H1 (cell line): Measurements from ENCODE around the gene CAB39L. TPM values are rescaled to one million over a fixed set of nuclear protein-coding genes. Genes with fewer than 3 reads are reported as not detected.

Source experiments
- CTCF ChIA-PET: fragments of 300-600 bp; sonication (Branson Sonifier 250); formaldehyde crosslinking; loops from one replicate; lab custom pipeline; 2021; ENCODE audit not compliant: partially characterized antibody; lab: Charles Lee
- POLR2A ChIA-PET: fragments of 300-600 bp; sonication (Branson Sonifier 250); formaldehyde crosslinking; loops from one replicate; lab custom pipeline; 2021; ENCODE audit warnings: inconsistent platforms; ENCODE audit not compliant: partially characterized antibody; lab: Charles Lee
- DNase-seq, 2 experiments: peaks; one replicate each; pipeline versions ENCODE4 v3.0.0 to v3.0.0-alpha.2; 2010 to 2022; ENCODE audit warnings: low spot score in 2 of 2, low read depth in 1 of 2, mixed read lengths in 1 of 2
- FAIRE-seq: peaks from 2 replicates; lab custom pipeline; 2011; peaks lifted over from hg19 to GRCh38; lab: Jason Lieb, UNC
- H2AFZ ChIP-seq: 2 replicates; pipeline ENCODE4 v1.8.1; 2012; ENCODE audit warnings: low read length, inconsistent platforms
- H2AK5ac ChIP-seq: 2 replicates; pipeline ENCODE4 v1.6.1; 2013; ENCODE audit warnings: low read depth, low read length
- H2BK120ac ChIP-seq: replicated peaks from 2 replicates; pipeline ENCODE3; 2013; ENCODE audit warnings: low read depth, low read length, inconsistent platforms
- H2BK12ac ChIP-seq: 2 replicates; pipeline ENCODE4 v1.6.1; 2013; ENCODE audit warnings: low read depth, low read length
- H2BK15ac ChIP-seq: 2 replicates; pipeline ENCODE4 v1.6.1; 2013; ENCODE audit warnings: low read length
- H2BK20ac ChIP-seq: 2 replicates; pipeline ENCODE4 v1.6.1; 2013; ENCODE audit warnings: low read length
- H2BK5ac ChIP-seq: 2 replicates; pipeline ENCODE4 v1.6.1; 2013; ENCODE audit warnings: low read depth, low read length
- H3K14ac ChIP-seq: 2 replicates; pipeline ENCODE4 v1.6.1; 2013; ENCODE audit warnings: inconsistent platforms; ENCODE audit not compliant: insufficient read length
- H3K18ac ChIP-seq: 2 replicates; pipeline ENCODE4 v1.6.1; 2013; ENCODE audit warnings: low read length; ENCODE audit errors: extremely low read depth
- H3K23ac ChIP-seq: 2 replicates; pipeline ENCODE4 v1.6.1; 2013; ENCODE audit warnings: inconsistent platforms; ENCODE audit not compliant: insufficient read length
- H3K23me2 ChIP-seq: 2 replicates; pipeline ENCODE4 v1.6.1; 2013; ENCODE audit warnings: low read depth, low read length
- H3K27ac ChIP-seq: 2 replicates; pipeline ENCODE4 v1.6.1; 2011; ENCODE audit warnings: low read depth, low read length, inconsistent platforms
- H3K27me3 ChIP-seq, 4 experiments: replicated peaks in 1 of 4; 1 replicate in 1 of 4; 2 replicates in 3 of 4; pipeline versions ENCODE4 v1.6.1 to v1.8.1; 2011 to 2013; ENCODE audit warnings: low read length in 3 of 4, mild to moderate bottlenecking in 3 of 4, inconsistent platforms in 2 of 4, mixed read lengths in 2 of 4, moderate library complexity in 1 of 4; ENCODE audit not compliant: control insufficient read depth in 3 of 4, insufficient read depth in 3 of 4; ENCODE audit errors: extremely low read depth in 1 of 4
- H3K36me3 ChIP-seq, 4 experiments: 2 replicates each; pipeline versions ENCODE4 v1.6.1 to v1.8.1; 2011 to 2013; ENCODE audit warnings: mild to moderate bottlenecking in 4 of 4, low read length in 3 of 4, moderate library complexity in 2 of 4, control low read depth in 1 of 4, inconsistent platforms in 1 of 4; ENCODE audit not compliant: insufficient read depth in 4 of 4, control insufficient read depth in 2 of 4
- H3K4ac ChIP-seq: replicated peaks from 2 replicates; pipeline ENCODE3; 2013; ENCODE audit warnings: low read length, low read depth, mixed read lengths, inconsistent platforms; ENCODE audit not compliant: insufficient read length
- H3K4me1 ChIP-seq, 4 experiments: replicated peaks in 1 of 4; 1 replicate in 1 of 4; 2 replicates in 3 of 4; pipeline versions ENCODE4 v1.6.1 to v1.8.1; 2011 to 2013; ENCODE audit warnings: low read length in 3 of 4, inconsistent platforms in 2 of 4, mixed read lengths in 1 of 4; ENCODE audit not compliant: insufficient read depth in 4 of 4, control insufficient read depth in 3 of 4
- H3K4me2 ChIP-seq, 2 experiments: 2 replicates each; pipeline versions ENCODE4 v1.6.1 to v1.8.1; 2011 to 2013; ENCODE audit warnings: low read depth in 2 of 2, low read length in 2 of 2, control low read depth in 1 of 2, inconsistent platforms in 1 of 2, mild to moderate bottlenecking in 1 of 2; ENCODE audit not compliant: insufficient read depth in 1 of 2
- H3K4me3 ChIP-seq, 4 experiments: fragments of 200-600, 300-600 bp in 1 of 4; sonication (generic), shearing (Covaris generic), sonication (Bioruptor Twin) in 1 of 4; 2 replicates each; pipeline versions ENCODE4 v1.5.1 to v1.8.1; 2011 to 2016; ENCODE audit warnings: low read length in 4 of 4, low read depth in 3 of 4, control low read depth in 2 of 4, inconsistent platforms in 2 of 4, mild to moderate bottlenecking in 2 of 4, mixed read lengths in 1 of 4, moderate library complexity in 1 of 4; ENCODE audit not compliant: insufficient read depth in 2 of 4; ENCODE audit errors: extremely low read depth in 1 of 4
- H3K56ac ChIP-seq: replicated peaks from 2 replicates; pipeline ENCODE3; 2013; ENCODE audit warnings: low read depth, mild to moderate bottlenecking, mixed read lengths, low read length, inconsistent platforms; ENCODE audit not compliant: insufficient read length
- H3K79me1 ChIP-seq: 2 replicates; pipeline ENCODE4 v1.6.1; 2013; ENCODE audit warnings: low read depth, low read length, control low read depth
- H3K79me2 ChIP-seq, 2 experiments: 2 replicates each; pipeline versions ENCODE4 v1.6.1 to v1.8.1; 2012 to 2013; ENCODE audit warnings: low read length in 2 of 2, mild to moderate bottlenecking in 2 of 2, inconsistent platforms in 1 of 2; ENCODE audit not compliant: insufficient read depth in 2 of 2, control insufficient read depth in 1 of 2
- H3K9ac ChIP-seq, 4 experiments: replicated peaks in 1 of 4; 1 replicate in 1 of 4; 2 replicates in 3 of 4; pipeline versions ENCODE4 v1.6.1 to v1.8.1; 2011 to 2013; ENCODE audit warnings: low read depth in 3 of 4, low read length in 3 of 4, control low read depth in 2 of 4, mild to moderate bottlenecking in 2 of 4, moderate library complexity in 2 of 4, inconsistent platforms in 1 of 4; ENCODE audit errors: extremely low read depth in 1 of 4
- H3K9me3 ChIP-seq, 2 experiments: 2 replicates each; pipeline versions ENCODE4 v1.6.1 to v1.8.1; 2012 to 2013; ENCODE audit warnings: mild to moderate bottlenecking in 2 of 2, moderate library complexity in 2 of 2, control low read depth in 1 of 2, inconsistent platforms in 1 of 2, low read depth in 1 of 2, low read length in 1 of 2, mixed read lengths in 1 of 2; ENCODE audit not compliant: insufficient read depth in 2 of 2
- H4K20me1 ChIP-seq, 2 experiments: replicated peaks in 1 of 2; 2 replicates each; pipeline versions ENCODE3 to v1.8.1; 2011 to 2013; ENCODE audit warnings: inconsistent platforms in 2 of 2, low read length in 2 of 2, mild to moderate bottlenecking in 1 of 2; ENCODE audit not compliant: insufficient read depth in 2 of 2, control insufficient read depth in 1 of 2
- H4K5ac ChIP-seq: 2 replicates; pipeline ENCODE4 v1.6.1; 2013; ENCODE audit warnings: low read length, low read depth, mixed read lengths, inconsistent platforms; ENCODE audit not compliant: insufficient read length
- H4K8ac ChIP-seq: 2 replicates; pipeline ENCODE4 v1.8.0; 2013; ENCODE audit warnings: mild to moderate bottlenecking, moderate library complexity, low read length, inconsistent platforms; ENCODE audit not compliant: insufficient read depth; ENCODE audit errors: extremely low read depth
- H4K91ac ChIP-seq: replicated peaks from 2 replicates; pipeline ENCODE3; 2013; ENCODE audit warnings: low read length, mixed read lengths, inconsistent platforms; ENCODE audit not compliant: insufficient read length
- BACH1 ChIP-seq: IDR thresholded peaks from 2 replicates; pipeline ENCODE4 v1.6.1; 2012; ENCODE audit warnings: low read length, improper control_type of control experiment
- CBX8 ChIP-seq: fragments of 300-800, 300-1000 bp; sonication (generic); IDR thresholded peaks from 2 replicates; pipeline ENCODE4 v1.7.1; 2016; ENCODE audit warnings: low read depth, low read length, borderline replicate concordance
- FOSL1 ChIP-seq: IDR thresholded peaks from 2 replicates; pipeline ENCODE4 v1.6.1; 2011; ENCODE audit warnings: mild to moderate bottlenecking, low read depth, low read length, moderate library complexity; ENCODE audit not compliant: insufficient read depth
- NRF1 ChIP-seq: IDR thresholded peaks from 2 replicates; pipeline ENCODE4 v1.6.1; 2011; ENCODE audit warnings: mild to moderate bottlenecking, low read depth, low read length, improper control_type of control experiment
- PHF8 ChIP-seq: fragments of 200-600 bp; sonication (generic); conservative IDR thresholded peaks from 2 replicates; pipeline ENCODE4 v1.7.1; 2012; ENCODE audit warnings: low read depth, mild to moderate bottlenecking, inconsistent platforms, low read length, moderate library complexity
- SIRT6 ChIP-seq: IDR thresholded peaks from one replicate; pipeline ENCODE4 v1.7.1; 2012; ENCODE audit warnings: low read length, inconsistent platforms
- SUZ12 ChIP-seq: fragments of 200-600 bp; sonication (generic); IDR thresholded peaks from 2 replicates; pipeline ENCODE4 v1.6.1; 2012; ENCODE audit warnings: mild to moderate bottlenecking, inconsistent platforms, low read length, moderate library complexity, mixed read lengths
- TBP ChIP-seq: IDR thresholded peaks from 2 replicates; pipeline ENCODE4 v1.6.1; 2011; ENCODE audit warnings: low read depth, low read length, improper control_type of control experiment
- TEAD4 ChIP-seq: IDR thresholded peaks from 2 replicates; pipeline ENCODE4 v1.6.1; 2012; ENCODE audit warnings: low read depth, low read length, inconsistent platforms, mixed read lengths
- WGBS, 2 experiments: shearing (Covaris generic) in 1 of 2; methylation state at CpG; one replicate each; pipeline versions ENCODE4 v1.1.6 to v1.1.7; 2013 to 2015; ENCODE audit warnings: low lambda C conversion rate in 2 of 2, mixed read lengths in 2 of 2, inconsistent platforms in 1 of 2, low coverage in 1 of 2, missing lambda C conversion rate in 1 of 2; ENCODE audit not compliant: insufficient replicate concordance in 2 of 2, insufficient coverage in 1 of 2, insufficient read length in 1 of 2; ENCODE audit errors: extremely low coverage in 1 of 2, missing lambda C conversion rate in 1 of 2; 5-methylcytosine and 5-hydroxymethylcytosine counted together
- polyA plus RNA-seq, 7 experiments: library from polyadenylated mRNA; depleted of rRNA in 3 of 7; stranded (reverse) in 5 of 7; unstranded in 2 of 7; fragments of >200 nt in 5 of 7; fragments of 200-250 nt in 2 of 7; gene quantifications; 1 replicate in 5 of 7; 2 replicates in 1 of 7; 4 replicates in 1 of 7; pipeline versions ENCODE4 v1.2.1 to v1.2.3, GENCODE V29; 2011 to 2013; ENCODE audit warnings: missing spikeins in 2 of 7, mixed read lengths in 2 of 7
- total RNA-seq: library from RNA; stranded (reverse); fragmentation: NEBNext Ultra II Directional; extraction: Animal tissue kit (Norgen Biotek cat#: 25700); gene quantifications from 2 replicates; pipeline ENCODE4 v1.2.1, GENCODE V29; 2021

The CAB39L gene
- total and polyA plus RNA-seq, 2 of the 8 experiments (the other 6 are each of a cell fraction or from before 2014, with no cell fraction given) = 2.5 to 4.8 TPM

- Histone ChIP-seq H2BK20ac (no peak overlapping the region), H3K23ac (no peak overlapping the region), H3K23me2 (no peaks in the 10 kb centered on the region), H3K56ac (no peak overlapping the region), H2BK15ac (no peak overlapping the region), H3K36me3 (no peaks in the 10 kb centered on the region), H4K5ac (no peak overlapping the region), H2BK12ac (no peak overlapping the region), H3K14ac (no peak overlapping the region), H4K8ac (no peak overlapping the region), H3K4me1 (no peaks in the 10 kb centered on the region), H3K27me3 (no peaks in the 10 kb centered on the region), H3K4me2 (no peak overlapping the region), H4K91ac (no peak overlapping the region), H3K79me1 (no peaks in the 10 kb centered on the region), H3K4ac (no peak overlapping the region), H4K20me1 (no peaks in the 10 kb centered on the region), H3K9ac (no peak overlapping the region), H2BK120ac (no peak overlapping the region), H2AK5ac (no peak overlapping the region), H3K4me3 (no peak overlapping the region), H2BK5ac (no peak overlapping the region), H3K27ac (no peak overlapping the region), H3K18ac (no peak overlapping the region), H3K79me2 (no peaks in the 10 kb centered on the region), H2AFZ (no peak overlapping the region), H3K9me3 (no peaks in the 10 kb centered on the region)
- TF ChIP-seq PHF8 = no peak
- TF ChIP-seq FOSL1 = no peak
- TF ChIP-seq SIRT6 = no peak
- no peak for TF ChIP-seq SUZ12
- TF ChIP-seq BACH1 = no peak
- TF ChIP-seq TBP = no peak
- no peak for TF ChIP-seq CBX8
- no peak for TF ChIP-seq TEAD4
- TF ChIP-seq NRF1 = no peak
- DNase-seq (no peak), FAIRE-seq (no peak)
- ChIA-PET POLR2A (no interaction called here), CTCF (no interaction called here)
- 95% methylated on average over 7 of the region's 7 CpGs; no CpG with 5 or more reads in 1 of the 2 experiments for WGBS, 2 experiments
Measured at GRCh38 chr13:49424011-49424560, 19.8 kb downstream of the CAB39L start.
